ENCODE measurements around the gene COPZ1. TPM values are rescaled to one million over a fixed set of nuclear protein-coding genes. Genes with fewer than 3 reads are reported as not detected.
"Not testable (repeated sequence)": the region's sequence is repeated elsewhere in the genome, so short reads cannot be mapped to it uniquely, and the experiment has no call there.

COPZ1 gene
- total and polyA plus RNA-seq, 9 donors = 131 to 158 (median 143) TPM

GRCh38 chr12:54304187-54304810 is 20.6 kb upstream of the COPZ1 start:
- WGBS (ENCODE audit: insufficient coverage) = 11% methylated on average over 11 of the region's 12 CpGs
- Histone ChIP-seq H3K27ac (ENCODE audit: low read length) (no peak overlapping the region), H3K9me3 (replicated peaks; ENCODE audit: control insufficient read depth, low read depth, low read length) (no peaks in the 10 kb centered on the region), H3K4me3 (ENCODE audit: low read length) (no peak overlapping the region), H3K4me1 (ENCODE audit: control insufficient read depth, insufficient read depth, low read length) (peaks cover 15% of the 10 kb centered on the region), H3K36me3 (ENCODE audit: control insufficient read depth, insufficient read depth, low read length) (no peaks in the 10 kb centered on the region), H3K27me3 (ENCODE audit: control insufficient read depth, insufficient read depth, low read length) (peaks cover 38% of the 10 kb centered on the region)
- peak; percentile 33 for DNase-seq

- DNase-seq = peak; percentile 49
- H3K4me1 ChIP-seq (ENCODE audit: control insufficient read depth, insufficient read depth, low read length) = no peaks in the 10 kb centered on the region
- no peaks in the 10 kb centered on the region for H3K36me3 ChIP-seq (ENCODE audit: control insufficient read depth, insufficient read depth, low read length)
- no peak overlapping the region for H3K4me3 ChIP-seq (ENCODE audit: low read length)
- 86% methylated on average over 1 of the region's 8 CpGs for WGBS (ENCODE audit: insufficient coverage)
- peaks cover 16% of the 10 kb centered on the region for H3K27me3 ChIP-seq (ENCODE audit: control insufficient read depth, insufficient read depth, low read length)
- H3K9me3 ChIP-seq (replicated peaks; ENCODE audit: control insufficient read depth, low read depth, low read length) = no peaks in the 10 kb centered on the region
- no peak overlapping the region for H3K27ac ChIP-seq (ENCODE audit: low read length)
Measured at GRCh38 chr12:54306925-54307741, 17.8 kb upstream of the COPZ1 start.

DNA sequence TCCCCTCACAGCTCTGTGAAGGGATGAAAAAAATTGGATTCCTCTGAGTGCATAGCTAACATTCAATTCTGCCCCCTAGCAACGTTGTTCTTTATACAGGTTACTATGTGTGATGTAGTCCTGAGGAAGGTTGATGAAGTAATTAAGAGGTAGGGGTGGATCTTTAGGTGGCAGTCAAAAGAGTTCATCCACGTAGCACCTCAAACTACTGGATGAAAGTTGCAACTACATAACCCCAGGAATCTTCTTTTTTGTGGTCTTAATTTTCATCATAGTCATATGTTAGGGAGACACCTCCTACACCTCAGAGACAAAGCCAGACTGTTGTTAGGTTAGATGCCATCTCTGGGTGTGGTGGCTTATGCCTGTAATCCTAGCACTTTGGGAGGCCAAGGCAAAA is 13.9 kb upstream of the COPZ1 start:
- Histone ChIP-seq H3K4me3 (ENCODE audit: low read length) (no peak overlapping the region), H3K27me3 (ENCODE audit: control insufficient read depth, insufficient read depth, low read length) (no peaks in the 10 kb centered on the region), H3K27ac (ENCODE audit: low read length) (no peak overlapping the region), H3K36me3 (ENCODE audit: control insufficient read depth, insufficient read depth, low read length) (no peaks in the 10 kb centered on the region), H3K4me1 (ENCODE audit: control insufficient read depth, insufficient read depth, low read length) (no peaks in the 10 kb centered on the region), H3K9me3 (replicated peaks; ENCODE audit: control insufficient read depth, low read depth, low read length) (no peaks in the 10 kb centered on the region)
- no peak for DNase-seq
- no CpG with 5 or more reads among the region's 2 CpGs for WGBS (ENCODE audit: insufficient coverage)

DNA sequence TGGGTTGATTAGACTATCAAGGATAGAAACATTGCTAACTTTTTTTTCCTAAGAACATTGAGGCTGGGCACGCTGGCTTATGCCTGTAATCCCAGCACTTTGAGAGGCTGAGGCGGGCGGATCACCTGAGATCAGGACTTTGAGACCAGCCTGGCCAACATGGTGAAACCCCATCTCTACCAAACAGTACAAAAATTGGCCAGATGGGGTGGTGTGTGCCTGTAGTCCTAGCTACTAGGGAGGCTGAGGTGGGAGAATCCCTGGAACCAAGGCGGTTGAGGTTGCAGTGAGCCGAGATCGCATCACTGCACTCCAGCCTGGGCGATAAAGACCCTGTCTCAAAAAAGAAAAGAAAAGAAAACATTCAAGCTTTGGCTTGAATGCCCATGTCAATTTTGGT is 12.6 kb upstream of the COPZ1 start:
- not testable (repeated sequence) for H3K9me3 ChIP-seq (replicated peaks; ENCODE audit: control insufficient read depth, low read depth, low read length); DNase-seq; H3K36me3 ChIP-seq (ENCODE audit: control insufficient read depth, insufficient read depth, low read length); H3K27me3 ChIP-seq (ENCODE audit: control insufficient read depth, insufficient read depth, low read length); H3K4me3 ChIP-seq (ENCODE audit: low read length); H3K4me1 ChIP-seq (ENCODE audit: control insufficient read depth, insufficient read depth, low read length); H3K27ac ChIP-seq (ENCODE audit: low read length)
- 91% methylated on average over 5 of the region's 7 CpGs for WGBS (ENCODE audit: insufficient coverage)

DNA sequence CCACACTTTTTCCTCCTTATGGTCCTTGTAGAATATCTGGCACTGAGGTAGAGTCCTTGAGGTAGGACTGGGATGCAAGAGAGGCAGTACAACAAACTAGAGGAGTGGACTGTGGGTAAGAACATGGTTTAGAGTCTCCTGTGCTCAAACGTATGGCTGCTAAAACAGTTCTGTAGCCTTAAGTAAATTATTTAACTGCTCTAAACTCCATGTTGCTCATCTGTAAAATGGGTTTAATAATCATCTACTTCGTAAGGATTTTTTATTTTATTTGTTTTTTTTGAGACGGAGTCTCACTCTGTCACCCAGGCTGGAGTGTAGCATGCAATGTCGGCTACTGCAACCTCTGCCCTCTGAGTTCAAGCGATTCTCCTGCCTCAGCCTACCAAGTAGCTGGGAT is 3.6 kb upstream of the COPZ1 start:
- H3K4me1 ChIP-seq (ENCODE audit: control insufficient read depth, insufficient read depth, low read length) = peaks cover 10% of the 10 kb centered on the region
- no peaks in the 10 kb centered on the region for H3K36me3 ChIP-seq (ENCODE audit: control insufficient read depth, insufficient read depth, low read length)
- H3K27me3 ChIP-seq (ENCODE audit: control insufficient read depth, insufficient read depth, low read length) = no peaks in the 10 kb centered on the region
- no peak overlapping the region for H3K4me3 ChIP-seq (ENCODE audit: low read length)
- DNase-seq = no peak
- 100% methylated on average over 2 of the region's 5 CpGs for WGBS (ENCODE audit: insufficient coverage)
- H3K27ac ChIP-seq (ENCODE audit: low read length) = no peak overlapping the region
- H3K9me3 ChIP-seq (replicated peaks; ENCODE audit: control insufficient read depth, low read depth, low read length) = no peaks in the 10 kb centered on the region

- Histone ChIP-seq H3K4me1 (ENCODE audit: control insufficient read depth, insufficient read depth, low read length) (peaks cover 25% of the 10 kb centered on the region), H3K27ac (ENCODE audit: low read length) (peak overlapping the region; percentile 98), H3K4me3 (ENCODE audit: low read length) (peak overlapping the region; percentile 74)
- not testable (repeated sequence) for H3K36me3 ChIP-seq (ENCODE audit: control insufficient read depth, insufficient read depth, low read length); DNase-seq; H3K9me3 ChIP-seq (replicated peaks; ENCODE audit: control insufficient read depth, low read depth, low read length); H3K27me3 ChIP-seq (ENCODE audit: control insufficient read depth, insufficient read depth, low read length)
- no CpG with 5 or more reads among the region's 22 CpGs for WGBS (ENCODE audit: insufficient coverage)
Measured at GRCh38 chr12:54325442-54326109, 645 bp downstream of the COPZ1 start.

DNA sequence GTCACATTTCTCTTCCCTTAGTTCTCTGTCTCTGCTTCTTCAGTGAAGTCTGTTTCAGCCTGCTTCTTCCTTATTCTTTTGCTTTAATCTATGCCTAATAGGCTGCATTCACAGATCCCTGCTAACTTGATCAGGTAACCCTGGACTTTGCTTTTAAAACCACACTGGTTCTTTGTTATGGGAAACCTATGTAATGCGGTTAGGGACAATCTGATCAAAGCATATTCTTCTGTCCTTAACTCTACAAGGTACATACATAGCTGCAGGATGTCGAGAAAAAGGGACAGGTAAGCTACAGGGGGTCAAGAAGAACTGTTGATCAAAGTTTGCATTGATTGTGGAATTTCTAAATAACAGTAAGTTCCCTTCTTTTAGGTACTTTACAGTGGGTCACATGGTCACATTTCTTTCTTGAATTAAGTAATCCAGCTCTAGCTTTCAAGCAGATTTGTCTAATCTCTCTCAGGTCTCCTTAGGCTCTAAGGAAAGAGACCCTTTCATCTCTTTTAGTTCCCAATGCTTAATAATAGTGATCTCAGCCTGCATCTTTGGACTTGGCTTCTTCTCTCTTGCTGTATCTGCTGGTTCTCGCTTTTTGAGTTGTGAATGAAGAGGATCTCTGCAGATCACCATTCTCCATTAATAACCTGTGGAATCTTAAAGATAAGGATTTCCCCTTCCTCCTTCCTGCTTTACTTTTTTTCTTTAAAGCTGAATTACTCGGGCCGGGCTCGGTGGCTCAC is 3.8 kb downstream of the COPZ1 start:
- no peak for DNase-seq
- 42% methylated on average over 3 of the region's 6 CpGs for WGBS (ENCODE audit: insufficient coverage)
- Histone ChIP-seq H3K36me3 (ENCODE audit: control insufficient read depth, insufficient read depth, low read length) (peaks cover 15% of the 10 kb centered on the region), H3K27ac (ENCODE audit: low read length) (no peak overlapping the region), H3K27me3 (ENCODE audit: control insufficient read depth, insufficient read depth, low read length) (no peaks in the 10 kb centered on the region), H3K4me3 (ENCODE audit: low read length) (no peak overlapping the region), H3K4me1 (ENCODE audit: control insufficient read depth, insufficient read depth, low read length) (peaks cover 28% of the 10 kb centered on the region), H3K9me3 (replicated peaks; ENCODE audit: control insufficient read depth, low read depth, low read length) (no peaks in the 10 kb centered on the region)

- WGBS (ENCODE audit: insufficient coverage) = 0% methylated on average over 1 of the region's 5 CpGs
- Histone ChIP-seq H3K27ac (ENCODE audit: low read length) (peak overlapping the region; percentile 35), H3K36me3 (ENCODE audit: control insufficient read depth, insufficient read depth, low read length) (peaks cover 15% of the 10 kb centered on the region), H3K9me3 (replicated peaks; ENCODE audit: control insufficient read depth, low read depth, low read length) (no peaks in the 10 kb centered on the region), H3K4me3 (ENCODE audit: low read length) (no peak overlapping the region), H3K4me1 (ENCODE audit: control insufficient read depth, insufficient read depth, low read length) (peaks cover 24% of the 10 kb centered on the region), H3K27me3 (ENCODE audit: control insufficient read depth, insufficient read depth, low read length) (no peaks in the 10 kb centered on the region)
- DNase-seq = no peak
Measured at GRCh38 chr12:54329759-54330158, 4.8 kb downstream of the COPZ1 start.

DNA sequence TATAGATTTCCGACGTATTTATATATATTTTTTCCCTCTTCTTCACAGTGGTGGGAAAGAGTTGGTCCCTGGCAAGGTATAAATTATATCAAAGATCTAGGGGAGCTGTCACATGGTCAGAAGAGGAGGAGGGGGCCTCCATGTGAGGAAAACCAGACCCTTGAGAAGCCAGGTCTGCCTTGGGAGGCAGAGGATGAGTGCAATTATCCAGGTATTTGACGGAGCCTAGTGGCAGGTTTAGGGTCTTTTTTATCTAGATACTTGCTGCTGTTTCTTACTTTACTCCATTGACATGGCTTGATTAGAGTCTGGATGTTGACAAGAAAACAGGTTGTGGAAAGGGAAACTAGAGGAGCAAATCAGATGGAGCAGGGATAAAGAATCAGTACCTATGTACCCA is 5.5 kb downstream of the COPZ1 start:
- Histone ChIP-seq H3K36me3 (ENCODE audit: control insufficient read depth, insufficient read depth, low read length) (peaks cover 15% of the 10 kb centered on the region), H3K27me3 (ENCODE audit: control insufficient read depth, insufficient read depth, low read length) (no peaks in the 10 kb centered on the region), H3K9me3 (replicated peaks; ENCODE audit: control insufficient read depth, low read depth, low read length) (no peaks in the 10 kb centered on the region), H3K27ac (ENCODE audit: low read length) (peak overlapping the region; percentile 35), H3K4me3 (ENCODE audit: low read length) (no peak overlapping the region), H3K4me1 (ENCODE audit: control insufficient read depth, insufficient read depth, low read length) (peaks cover 24% of the 10 kb centered on the region)
- no peak for DNase-seq
- 40% methylated on average over 1 of the region's 3 CpGs for WGBS (ENCODE audit: insufficient coverage)

DNA sequence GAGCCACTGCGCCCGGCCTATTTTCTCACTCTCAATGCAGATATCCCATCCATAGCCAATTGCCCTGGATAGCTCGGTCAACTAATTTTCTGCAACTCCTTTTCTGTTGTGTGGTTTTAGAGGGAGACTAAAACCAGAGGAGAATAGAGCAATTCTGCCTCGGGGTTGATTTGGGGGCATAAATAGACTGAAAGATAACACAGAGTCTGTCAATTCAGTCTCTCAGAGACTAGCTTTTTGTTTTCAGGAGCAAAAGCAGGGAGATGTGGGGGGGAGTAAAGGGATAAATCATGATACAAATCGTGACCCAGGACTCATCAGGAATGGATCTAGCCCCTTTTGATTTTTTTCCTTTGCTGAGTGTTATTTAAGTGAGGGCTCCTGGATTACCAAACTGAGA is 6.5 kb downstream of the COPZ1 start:
- no peak overlapping the region for H3K27ac ChIP-seq (ENCODE audit: low read length)
- H3K36me3 ChIP-seq (ENCODE audit: control insufficient read depth, insufficient read depth, low read length) = peaks cover 15% of the 10 kb centered on the region
- no peak for DNase-seq
- WGBS (ENCODE audit: insufficient coverage) = 58% methylated on average over 2 of the region's 5 CpGs
- peaks cover 18% of the 10 kb centered on the region for H3K4me1 ChIP-seq (ENCODE audit: control insufficient read depth, insufficient read depth, low read length)
- no peak overlapping the region for H3K4me3 ChIP-seq (ENCODE audit: low read length)
- H3K27me3 ChIP-seq (ENCODE audit: control insufficient read depth, insufficient read depth, low read length) = no peaks in the 10 kb centered on the region
- no peaks in the 10 kb centered on the region for H3K9me3 ChIP-seq (replicated peaks; ENCODE audit: control insufficient read depth, low read depth, low read length)

Data from muscle of leg (tissue), 11 donors.